ENCODE results near the gene MTHFD2L.

DNA sequence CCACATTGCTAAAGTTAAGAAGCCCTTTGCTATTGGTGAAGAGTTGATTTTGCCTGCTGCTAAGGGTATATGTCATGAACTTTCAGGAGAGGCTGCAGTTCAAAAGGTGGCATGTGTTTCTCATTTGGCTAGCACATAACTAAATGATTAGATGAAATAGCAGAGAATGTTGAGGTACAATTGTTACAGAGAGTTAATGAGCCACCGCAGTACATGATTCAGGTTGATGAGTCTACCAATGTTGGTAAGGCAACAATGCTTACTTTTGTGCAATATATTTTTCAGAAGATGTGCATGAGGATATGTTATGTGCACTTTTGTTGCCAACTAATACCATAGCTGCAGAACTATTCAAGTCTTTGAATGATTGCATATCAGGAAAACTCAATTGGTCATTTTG, 37.8 kb upstream of the MTHFD2L start:
- TF ChIP-seq, protein P1, sequence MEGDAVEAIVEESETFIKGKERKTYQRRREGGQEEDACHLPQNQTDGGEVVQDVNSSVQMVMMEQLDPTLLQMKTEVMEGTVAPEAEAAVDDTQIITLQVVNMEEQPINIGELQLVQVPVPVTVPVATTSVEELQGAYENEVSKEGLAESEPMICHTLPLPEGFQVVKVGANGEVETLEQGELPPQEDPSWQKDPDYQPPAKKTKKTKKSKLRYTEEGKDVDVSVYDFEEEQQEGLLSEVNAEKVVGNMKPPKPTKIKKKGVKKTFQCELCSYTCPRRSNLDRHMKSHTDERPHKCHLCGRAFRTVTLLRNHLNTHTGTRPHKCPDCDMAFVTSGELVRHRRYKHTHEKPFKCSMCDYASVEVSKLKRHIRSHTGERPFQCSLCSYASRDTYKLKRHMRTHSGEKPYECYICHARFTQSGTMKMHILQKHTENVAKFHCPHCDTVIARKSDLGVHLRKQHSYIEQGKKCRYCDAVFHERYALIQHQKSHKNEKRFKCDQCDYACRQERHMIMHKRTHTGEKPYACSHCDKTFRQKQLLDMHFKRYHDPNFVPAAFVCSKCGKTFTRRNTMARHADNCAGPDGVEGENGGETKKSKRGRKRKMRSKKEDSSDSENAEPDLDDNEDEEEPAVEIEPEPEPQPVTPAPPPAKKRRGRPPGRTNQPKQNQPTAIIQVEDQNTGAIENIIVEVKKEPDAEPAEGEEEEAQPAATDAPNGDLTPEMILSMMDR (IDR thresholded peaks at IDR 0.05; ENCODE audit: insufficient read depth, low read length, poor library complexity, severe bottlenecking), result no peak
- TF ChIP-seq EZH2phosphoT487 (conservative IDR thresholded peaks at IDR 0.05; ENCODE audit: low read length), result no peak
